ENCODE results near the gene PI16. TPM values are rescaled to one million over a fixed set of nuclear protein-coding genes. Genes with fewer than 3 reads are reported as not detected.

The PI16 gene
- total RNA-seq, 2 experiments from 2014 or later: 5.2 to 7.8 TPM

DNA sequence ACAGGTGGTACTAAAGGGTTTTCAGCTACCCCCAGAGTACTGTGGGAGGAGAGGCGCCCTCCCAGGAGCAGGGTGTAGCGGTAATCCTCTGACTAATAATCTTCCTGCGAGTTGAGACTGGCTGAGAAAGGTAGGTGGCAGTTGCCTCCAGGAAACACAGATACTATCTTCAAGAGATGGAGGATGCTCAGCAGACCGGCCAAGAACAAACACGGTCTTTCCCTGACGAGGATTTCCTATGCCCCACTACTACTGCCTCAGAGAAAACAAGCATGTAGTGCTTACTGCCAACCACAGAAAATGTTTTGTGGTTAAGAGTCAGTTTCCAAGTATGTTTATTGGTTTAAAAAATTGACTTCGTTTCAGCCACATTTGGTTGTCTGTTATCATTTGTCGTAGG, 42.0 kb upstream of the PI16 start:
- peak overlapping the region; percentile 32 to 50 for H3K27ac ChIP-seq (ENCODE audit: low read depth in 1 of 2, low read length in 2 of 2)
- Mint-ChIP-seq H3K27ac (peak overlapping the region; percentile 82), H3K9me3 (no peaks in the 10 kb centered on the region), H3K27me3 (no peaks in the 10 kb centered on the region), H3K4me3 (peak overlapping the region; percentile 64), H3K36me3 (ENCODE audit: low read depth) (peaks cover 72% of the 10 kb centered on the region), H3K4me1 (ENCODE audit: low read depth) (peaks cover 36% of the 10 kb centered on the region)
- ChIA-PET POLR2A (interaction anchor here (0.9 to 2.7 kb wide), 3 partner anchors 44 to 106 kb away, joined by 4 to 8 read pairs (median 4); partner anchors contain the start of gene MTCH1), CTCF (interaction anchor here (1.2 to 4.5 kb wide), 2 partner anchors 27 to 106 kb away, joined by 5 to 23 read pairs; partner anchors contain the start of gene C6orf89)
- DNase-seq (peak; percentile 19 to 89 (median 49)), ATAC-seq (ENCODE audit: poor library complexity) (peak; percentile 92)
- intact Hi-C loops (cut with DNase I, micrococcal nuclease): loop anchor here (1.0 to 5.0 kb wide), 7 partner anchors 27 to 106 kb away; partner anchors contain the start of genes C6orf89 (in 1 of the 2) and PPIL1 (in 1 of the 2)
- H3K9me3 ChIP-seq (ENCODE audit: control insufficient read depth in 1 of 2, insufficient read depth in 1 of 2, low read length in 2 of 2): no peaks in the 10 kb centered on the region
- no peaks in the 10 kb centered on the region for H3K27me3 ChIP-seq (ENCODE audit: control insufficient read depth in 1 of 2, insufficient read depth in 2 of 2, low read length in 2 of 2)
- TF ChIP-seq, protein P1, sequence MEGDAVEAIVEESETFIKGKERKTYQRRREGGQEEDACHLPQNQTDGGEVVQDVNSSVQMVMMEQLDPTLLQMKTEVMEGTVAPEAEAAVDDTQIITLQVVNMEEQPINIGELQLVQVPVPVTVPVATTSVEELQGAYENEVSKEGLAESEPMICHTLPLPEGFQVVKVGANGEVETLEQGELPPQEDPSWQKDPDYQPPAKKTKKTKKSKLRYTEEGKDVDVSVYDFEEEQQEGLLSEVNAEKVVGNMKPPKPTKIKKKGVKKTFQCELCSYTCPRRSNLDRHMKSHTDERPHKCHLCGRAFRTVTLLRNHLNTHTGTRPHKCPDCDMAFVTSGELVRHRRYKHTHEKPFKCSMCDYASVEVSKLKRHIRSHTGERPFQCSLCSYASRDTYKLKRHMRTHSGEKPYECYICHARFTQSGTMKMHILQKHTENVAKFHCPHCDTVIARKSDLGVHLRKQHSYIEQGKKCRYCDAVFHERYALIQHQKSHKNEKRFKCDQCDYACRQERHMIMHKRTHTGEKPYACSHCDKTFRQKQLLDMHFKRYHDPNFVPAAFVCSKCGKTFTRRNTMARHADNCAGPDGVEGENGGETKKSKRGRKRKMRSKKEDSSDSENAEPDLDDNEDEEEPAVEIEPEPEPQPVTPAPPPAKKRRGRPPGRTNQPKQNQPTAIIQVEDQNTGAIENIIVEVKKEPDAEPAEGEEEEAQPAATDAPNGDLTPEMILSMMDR (IDR thresholded peaks at IDR 0.05): no peak
- peaks cover 38% of the 10 kb centered on the region for H3K4me1 ChIP-seq (ENCODE audit: insufficient read depth, low read length)
- H3K36me3 ChIP-seq (ENCODE audit: insufficient read depth, low read length): peaks cover 35% of the 10 kb centered on the region
- H3K4me3 ChIP-seq (ENCODE audit: low read length): peak overlapping the region; percentile 23

GRCh38 chr6:36913082-36913481, 41.5 kb upstream of the PI16 start:
- Histone ChIP-seq H3K9me3 (ENCODE audit: control insufficient read depth in 1 of 2, insufficient read depth in 1 of 2, low read length in 2 of 2) (no peaks in the 10 kb centered on the region), H3K4me1 (ENCODE audit: insufficient read depth, low read length) (peaks cover 38% of the 10 kb centered on the region), H3K27ac (ENCODE audit: low read depth in 1 of 2, low read length in 2 of 2) (peak overlapping the region; percentile 32 to 40), H3K4me3 (ENCODE audit: low read length) (no peak overlapping the region), H3K36me3 (ENCODE audit: insufficient read depth, low read length) (peaks cover 38% of the 10 kb centered on the region), H3K27me3 (ENCODE audit: control insufficient read depth in 1 of 2, insufficient read depth in 2 of 2, low read length in 2 of 2) (no peaks in the 10 kb centered on the region)
- intact Hi-C loops (cut with DNase I, micrococcal nuclease): loop anchor here (2.0 to 5.0 kb wide), 5 partner anchors 38 to 104 kb away; partner anchors contain the start of gene PPIL1 (in 1 of the 2)
- TF ChIP-seq, protein P1 (IDR thresholded peaks at IDR 0.05): no peak
- no peak for ATAC-seq (ENCODE audit: poor library complexity)
- Mint-ChIP-seq H3K4me1 (ENCODE audit: low read depth) (peaks cover 31% of the 10 kb centered on the region), H3K9me3 (no peaks in the 10 kb centered on the region), H3K27me3 (no peaks in the 10 kb centered on the region), H3K4me3 (peak overlapping the region; percentile 64), H3K36me3 (ENCODE audit: low read depth) (peaks cover 70% of the 10 kb centered on the region), H3K27ac (peak overlapping the region; percentile 82)
- ChIA-PET CTCF (interaction anchor here (1.2 to 4.5 kb wide), 2 partner anchors 28 to 105 kb away, joined by 4 to 23 read pairs (median 5); partner anchors contain the start of gene C6orf89), POLR2A (interaction anchor here (1.1 to 2.7 kb wide), 2 partner anchors 73 to 105 kb away, joined by 4 to 8 read pairs; partner anchors contain the start of gene MTCH1)
- DNase-seq: no peak

- no peak for ATAC-seq (ENCODE audit: poor library complexity)
- no peaks in the 10 kb centered on the region for H3K27me3 ChIP-seq (ENCODE audit: control insufficient read depth in 1 of 2, insufficient read depth in 2 of 2, low read length in 2 of 2)
- peaks cover 50% of the 10 kb centered on the region for H3K36me3 ChIP-seq (ENCODE audit: insufficient read depth, low read length)
- H3K27ac ChIP-seq (ENCODE audit: low read depth in 1 of 2, low read length in 2 of 2): no peak overlapping the region
- H3K4me3 ChIP-seq (ENCODE audit: low read length): no peak overlapping the region
- intact Hi-C loops (cut with DNase I, micrococcal nuclease): loop anchor here (5.0 kb wide), 3 partner anchors 43 to 103 kb away; no protein-coding TSS in a partner anchor
- TF ChIP-seq, protein P1 (IDR thresholded peaks at IDR 0.05): no peak
- Mint-ChIP-seq H3K27ac (peak overlapping the region; percentile 82), H3K27me3 (no peaks in the 10 kb centered on the region), H3K4me3 (peak overlapping the region; percentile 46), H3K9me3 (no peaks in the 10 kb centered on the region), H3K4me1 (ENCODE audit: low read depth) (peaks cover 31% of the 10 kb centered on the region), H3K36me3 (ENCODE audit: low read depth) (peaks cover 75% of the 10 kb centered on the region)
- ChIA-PET POLR2A (interaction anchor here (1.1 to 2.7 kb wide), 3 partner anchors 11 to 72 kb away, joined by 3 to 8 read pairs (median 4); partner anchors contain the start of gene MTCH1), CTCF (interaction anchor here (0.8 to 4.5 kb wide), 5 partner anchors 29 to 295 kb away, joined by 3 to 23 read pairs (median 4); partner anchors contain the start of gene C6orf89)
- no peaks in the 10 kb centered on the region for H3K9me3 ChIP-seq (ENCODE audit: control insufficient read depth in 1 of 2, insufficient read depth in 1 of 2, low read length in 2 of 2)
- DNase-seq: peak in 5 of 14 experiments; percentile 20 to 73 (median 54)
- peaks cover 38% of the 10 kb centered on the region for H3K4me1 ChIP-seq (ENCODE audit: insufficient read depth, low read length)
Observed at GRCh38 chr6:36914227-36914794, 40.2 kb upstream of the PI16 start.
